K562 (cell line): ENCODE data around the gene SEC16A.

Source experiments
- CC2D1A ChIP-seq: fragments of 450-650 bp; IDR thresholded peaks from 2 replicates; pipeline ENCODE4 v1.6.1; 2017; ENCODE audit warnings: mild to moderate bottlenecking
- EP300 ChIP-seq: IDR thresholded peaks from 2 replicates; pipeline ENCODE4 v1.6.1; 2012; ENCODE audit warnings: low read length, improper control_type of control experiment
- POLR2AphosphoS5 ChIP-seq: IDR thresholded peaks from 2 replicates; pipeline ENCODE4 v1.6.1; 2011; ENCODE audit warnings: mild to moderate bottlenecking, low read depth, low read length, moderate library complexity; ENCODE audit not compliant: control insufficient read depth, insufficient read depth
- PTBP1 ChIP-seq: fragments of 200-400 bp; formaldehyde crosslinking; IDR thresholded peaks from 2 replicates; pipeline ENCODE4 v1.6.1; 2017; ENCODE audit warnings: low read depth, low read length
- SMAD3 ChIP-seq: fragments of 450-650 bp; formaldehyde crosslinking; conservative IDR thresholded peaks from 2 replicates; pipeline ENCODE4 v1.4.0; 2020; ENCODE audit warnings: mild to moderate bottlenecking
- SPI1 ChIP-seq: IDR thresholded peaks from 2 replicates; pipeline ENCODE4 v1.6.1; 2011; ENCODE audit warnings: low read depth, low read length, control low read depth, borderline replicate concordance
- ZNF263 ChIP-seq: sonication (generic); formaldehyde crosslinking; IDR thresholded peaks from 2 replicates; pipeline ENCODE4 v1.8.0; 2022; ENCODE audit warnings: mild to moderate bottlenecking, missing genetic modification reagents, borderline replicate concordance
- ZNF384 ChIP-seq: IDR thresholded peaks from 2 replicates; pipeline ENCODE4 v1.6.1; 2012; ENCODE audit warnings: low read depth, low read length, improper control_type of control experiment
- ZNF407 ChIP-seq: fragments of 450-650 bp; IDR thresholded peaks from 2 replicates; pipeline ENCODE4 v1.6.1; 2016; ENCODE audit warnings: low read depth
- TF ChIP-seq, protein P1 (sequence below), 3 experiments: IDR thresholded peaks in 2 of 3; conservative IDR thresholded peaks in 1 of 3; 2 replicates each; pipeline ENCODE4 v1.5.1; 2011 to 2012; ENCODE audit warnings: low read length in 3 of 3, mild to moderate bottlenecking in 3 of 3, control low read depth in 2 of 3, improper control_type of control experiment in 1 of 3, inconsistent platforms in 1 of 3, low read depth in 1 of 3, mixed read lengths in 1 of 3, moderate library complexity in 1 of 3; ENCODE audit not compliant: insufficient read depth in 2 of 3
- TF ChIP-seq, protein P2 (sequence below): fragments of 450-650 bp; conservative IDR thresholded peaks from 2 replicates; pipeline ENCODE4 v1.6.1; 2016; ENCODE audit warnings: missing genetic modification characterization, low read depth, mild to moderate bottlenecking, control low read depth, missing compliant biosample characterization

GRCh38 chr9:136443687-136444086 is 39.2 kb downstream of the SEC16A start:
- TF ChIP-seq EP300 (no peak), SMAD3 (no peak), PTBP1 (no peak), CC2D1A (no peak), ZNF263 (CRISPR knock-in tag) (no peak), SPI1 (no peak), POLR2AphosphoS5 (no peak), ZNF407 (no peak), ZNF384 (no peak)
- TF ChIP-seq, protein P1, sequence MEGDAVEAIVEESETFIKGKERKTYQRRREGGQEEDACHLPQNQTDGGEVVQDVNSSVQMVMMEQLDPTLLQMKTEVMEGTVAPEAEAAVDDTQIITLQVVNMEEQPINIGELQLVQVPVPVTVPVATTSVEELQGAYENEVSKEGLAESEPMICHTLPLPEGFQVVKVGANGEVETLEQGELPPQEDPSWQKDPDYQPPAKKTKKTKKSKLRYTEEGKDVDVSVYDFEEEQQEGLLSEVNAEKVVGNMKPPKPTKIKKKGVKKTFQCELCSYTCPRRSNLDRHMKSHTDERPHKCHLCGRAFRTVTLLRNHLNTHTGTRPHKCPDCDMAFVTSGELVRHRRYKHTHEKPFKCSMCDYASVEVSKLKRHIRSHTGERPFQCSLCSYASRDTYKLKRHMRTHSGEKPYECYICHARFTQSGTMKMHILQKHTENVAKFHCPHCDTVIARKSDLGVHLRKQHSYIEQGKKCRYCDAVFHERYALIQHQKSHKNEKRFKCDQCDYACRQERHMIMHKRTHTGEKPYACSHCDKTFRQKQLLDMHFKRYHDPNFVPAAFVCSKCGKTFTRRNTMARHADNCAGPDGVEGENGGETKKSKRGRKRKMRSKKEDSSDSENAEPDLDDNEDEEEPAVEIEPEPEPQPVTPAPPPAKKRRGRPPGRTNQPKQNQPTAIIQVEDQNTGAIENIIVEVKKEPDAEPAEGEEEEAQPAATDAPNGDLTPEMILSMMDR (IDR thresholded peaks at IDR 0.05 in 2 of 3, conservative IDR thresholded peaks at IDR 0.05 in 1 of 3; ENCODE audit: insufficient read depth in 2 of 3, low read depth in 1 of 3, low read length in 3 of 3) = no peak
- TF ChIP-seq, protein P2, sequence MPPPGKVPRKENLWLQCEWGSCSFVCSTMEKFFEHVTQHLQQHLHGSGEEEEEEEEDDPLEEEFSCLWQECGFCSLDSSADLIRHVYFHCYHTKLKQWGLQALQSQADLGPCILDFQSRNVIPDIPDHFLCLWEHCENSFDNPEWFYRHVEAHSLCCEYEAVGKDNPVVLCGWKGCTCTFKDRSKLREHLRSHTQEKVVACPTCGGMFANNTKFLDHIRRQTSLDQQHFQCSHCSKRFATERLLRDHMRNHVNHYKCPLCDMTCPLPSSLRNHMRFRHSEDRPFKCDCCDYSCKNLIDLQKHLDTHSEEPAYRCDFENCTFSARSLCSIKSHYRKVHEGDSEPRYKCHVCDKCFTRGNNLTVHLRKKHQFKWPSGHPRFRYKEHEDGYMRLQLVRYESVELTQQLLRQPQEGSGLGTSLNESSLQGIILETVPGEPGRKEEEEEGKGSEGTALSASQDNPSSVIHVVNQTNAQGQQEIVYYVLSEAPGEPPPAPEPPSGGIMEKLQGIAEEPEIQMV (tag) = no peak
